Vagina (tissue), 2 donors: ENCODE results near the gene PPP1R3C. TPM values are rescaled to one million over a fixed set of nuclear protein-coding genes. Genes with fewer than 3 reads are reported as not detected.

ENCODE experiments used
- DNase-seq, 2 donors: peaks; one replicate each; pipeline ENCODE4 v3.0.0-alpha.2; 2017; ENCODE audit errors: extremely low spot score in 2 of 2
- H3K27ac ChIP-seq: fragments of 200-600 bp; sonication (generic); one replicate; pipeline ENCODE4 v1.5.1; 2019
- H3K27me3 ChIP-seq: fragments of 200-600 bp; sonication (generic); one replicate; pipeline ENCODE4 v1.5.1; 2019
- H3K36me3 ChIP-seq, 2 donors: fragments of 200-600 bp; sonication (generic); one replicate each; pipeline ENCODE4 v1.5.1; 2017 to 2019
- H3K4me1 ChIP-seq: fragments of 200-600 bp; sonication (generic); one replicate; pipeline ENCODE4 v1.5.1; 2019
- H3K4me3 ChIP-seq, 2 donors: fragments of 200-600 bp; sonication (generic); 1 replicate in 1 of 2; 2 replicates in 1 of 2; pipeline ENCODE4 v1.5.1; 2016 to 2019
- H3K9me3 ChIP-seq: fragments of 200-600 bp; sonication (generic); one replicate; pipeline ENCODE4 v1.5.1; 2019
- POLR2A ChIP-seq, 2 donors: fragments of 450-650 bp; IDR thresholded peaks; one replicate each; pipeline ENCODE4 v1.6.1; 2017; ENCODE audit warnings: antibody characterized with exemption in 2 of 2, mild to moderate bottlenecking in 2 of 2, moderate library complexity in 2 of 2
- POLR2AphosphoS5 ChIP-seq, 2 donors: sonication (generic); formaldehyde crosslinking; IDR thresholded peaks; one replicate each; pipeline ENCODE4 v1.9.0; 2017; ENCODE audit warnings: antibody characterized with exemption in 2 of 2, mild to moderate bottlenecking in 2 of 2, low read depth in 1 of 2; ENCODE audit not compliant: insufficient read depth in 1 of 2
- intact Hi-C: fragments of 100-400 bp; cut with DNase I; formaldehyde crosslinking; loops from one replicate; pipeline ENCODE4 v1.15.1; 2023
- total RNA-seq: library from RNA; depleted of rRNA; stranded (reverse); fragments of >200 nt; gene quantifications from one replicate; pipeline ENCODE4 v1.2.3, GENCODE V29; 2016
- TF ChIP-seq, protein P1 (sequence below), 3 experiments: fragments of 450-650 bp in 2 of 3; fragments of 200-600 bp in 1 of 3; sonication (generic) in 1 of 3; IDR thresholded peaks; one replicate each; pipeline ENCODE4 v1.5.1; 2017 to 2019; ENCODE audit warnings: antibody characterized with exemption in 3 of 3, mild to moderate bottlenecking in 2 of 3, moderate library complexity in 2 of 3

PPP1R3C gene
- total RNA-seq, result 26.3 TPM

DNA sequence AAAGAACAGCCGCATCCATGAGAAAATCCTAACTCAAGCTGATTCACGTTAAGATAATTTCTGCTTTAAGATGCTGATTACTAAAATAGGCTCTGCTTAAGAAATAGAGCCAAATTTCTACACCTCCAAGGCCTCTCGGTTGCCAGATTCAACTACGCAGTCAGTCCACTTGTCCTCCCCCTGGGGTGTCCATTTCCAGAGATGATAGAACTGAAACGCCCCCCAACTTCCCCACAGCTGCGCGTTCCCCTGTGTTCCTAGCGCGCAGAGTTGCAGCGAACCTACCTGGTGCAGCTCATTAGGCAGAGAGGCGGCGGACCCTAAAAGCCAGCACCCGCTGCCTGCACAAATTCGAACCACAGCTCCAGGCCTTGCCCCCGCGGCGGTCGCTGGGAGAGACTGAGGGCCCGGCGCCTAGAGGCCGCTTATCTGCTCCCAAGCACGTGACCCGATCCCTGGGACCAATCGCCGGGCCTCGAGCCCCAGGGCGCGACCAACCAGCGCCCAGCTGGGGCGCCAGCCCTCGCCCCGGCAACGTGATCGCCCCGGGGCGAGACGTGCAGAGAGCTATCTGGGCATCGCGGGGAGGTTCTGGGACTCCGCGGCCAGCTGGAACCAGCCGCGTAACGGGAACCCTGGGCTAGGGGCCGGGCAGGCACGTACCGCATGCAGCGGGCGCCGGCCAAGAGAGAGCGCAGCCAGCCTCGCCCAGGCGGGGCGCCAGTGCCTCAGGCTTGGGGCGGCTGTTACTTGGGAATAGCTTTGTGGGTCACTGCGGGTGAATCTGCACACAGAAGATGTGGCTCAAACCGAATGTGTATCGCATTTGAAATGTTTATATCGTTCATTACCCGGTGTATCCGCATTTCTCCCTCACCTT lies at the start of gene PPP1R3C:
PPP1R3C (minus strand) TSS at position 401 of the 880 bp plus-strand sequence; CDS start at position 299, 102 bp downstream.
- TF ChIP-seq POLR2A (IDR thresholded peaks at IDR 0.05), result peak in 1 of 2 donors; percentile 63
- TF ChIP-seq, protein P1, sequence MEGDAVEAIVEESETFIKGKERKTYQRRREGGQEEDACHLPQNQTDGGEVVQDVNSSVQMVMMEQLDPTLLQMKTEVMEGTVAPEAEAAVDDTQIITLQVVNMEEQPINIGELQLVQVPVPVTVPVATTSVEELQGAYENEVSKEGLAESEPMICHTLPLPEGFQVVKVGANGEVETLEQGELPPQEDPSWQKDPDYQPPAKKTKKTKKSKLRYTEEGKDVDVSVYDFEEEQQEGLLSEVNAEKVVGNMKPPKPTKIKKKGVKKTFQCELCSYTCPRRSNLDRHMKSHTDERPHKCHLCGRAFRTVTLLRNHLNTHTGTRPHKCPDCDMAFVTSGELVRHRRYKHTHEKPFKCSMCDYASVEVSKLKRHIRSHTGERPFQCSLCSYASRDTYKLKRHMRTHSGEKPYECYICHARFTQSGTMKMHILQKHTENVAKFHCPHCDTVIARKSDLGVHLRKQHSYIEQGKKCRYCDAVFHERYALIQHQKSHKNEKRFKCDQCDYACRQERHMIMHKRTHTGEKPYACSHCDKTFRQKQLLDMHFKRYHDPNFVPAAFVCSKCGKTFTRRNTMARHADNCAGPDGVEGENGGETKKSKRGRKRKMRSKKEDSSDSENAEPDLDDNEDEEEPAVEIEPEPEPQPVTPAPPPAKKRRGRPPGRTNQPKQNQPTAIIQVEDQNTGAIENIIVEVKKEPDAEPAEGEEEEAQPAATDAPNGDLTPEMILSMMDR (IDR thresholded peaks at IDR 0.05), result peak in 2 of 3 experiments; percentile 7 to 20
- TF ChIP-seq POLR2AphosphoS5 (IDR thresholded peaks at IDR 0.05; ENCODE audit: insufficient read depth in 1 of 2, low read depth in 1 of 2), result peak; percentile 51 to 92
- Histone ChIP-seq H3K4me3 (peak within 1 kb of the TSS; percentile 65 to 66), H3K36me3 (peaks cover 0 to 13% of the 10 kb centered on the region in 2 donors), H3K4me1 (peaks cover 28% of the 10 kb centered on the region), H3K9me3 (no peaks in the 10 kb centered on the region), H3K27ac (peak within 1 kb of the TSS; percentile 85), H3K27me3 (no peaks in the 10 kb centered on the region)
- intact Hi-C loops, result loop anchor here (10.0 kb wide), 1 partner anchor 138 kb away; no protein-coding TSS in a partner anchor
- DNase-seq, result no peak

GRCh38 chr10:91681361-91682276 lies 48.7 kb upstream of the PPP1R3C start:
- TF ChIP-seq POLR2AphosphoS5 (IDR thresholded peaks at IDR 0.05; ENCODE audit: insufficient read depth in 1 of 2, low read depth in 1 of 2) (no peak), POLR2A (IDR thresholded peaks at IDR 0.05) (no peak)
- TF ChIP-seq, protein P1 (IDR thresholded peaks at IDR 0.05), result no peak
- H3K4me1 ChIP-seq, result no peaks in the 10 kb centered on the region
- no peak overlapping the region for H3K4me3 ChIP-seq
- H3K36me3 ChIP-seq, result no peaks in the 10 kb centered on the region
- H3K27ac ChIP-seq, result no peak overlapping the region
- no peak for DNase-seq
- H3K27me3 ChIP-seq, result no peaks in the 10 kb centered on the region
- no peaks in the 10 kb centered on the region for H3K9me3 ChIP-seq
- intact Hi-C loops, result no loop called here

DNA sequence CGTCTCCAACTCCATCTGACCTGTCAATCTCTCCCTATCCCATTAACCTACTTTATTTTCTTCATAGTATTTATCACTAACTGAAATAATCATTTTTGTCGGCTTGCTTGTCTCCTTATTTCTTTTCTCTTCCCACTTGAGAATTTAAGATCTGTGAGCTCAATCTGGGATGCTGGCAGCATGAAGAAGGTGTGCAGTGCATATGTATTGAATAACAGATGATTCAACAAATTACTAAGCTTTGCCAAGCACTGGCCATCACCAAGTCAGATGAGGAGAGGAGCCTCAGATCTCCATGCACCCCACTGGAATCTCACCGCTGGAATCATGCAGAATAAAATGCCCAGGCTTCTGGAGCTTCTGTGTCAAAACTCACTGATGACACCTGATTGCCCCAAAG lies 47.6 kb upstream of the PPP1R3C start:
- Histone ChIP-seq H3K4me3 (no peak overlapping the region), H3K27ac (no peak overlapping the region), H3K4me1 (no peaks in the 10 kb centered on the region), H3K27me3 (no peaks in the 10 kb centered on the region), H3K36me3 (no peaks in the 10 kb centered on the region), H3K9me3 (no peaks in the 10 kb centered on the region)
- TF ChIP-seq POLR2A (IDR thresholded peaks at IDR 0.05) (no peak), POLR2AphosphoS5 (IDR thresholded peaks at IDR 0.05; ENCODE audit: insufficient read depth in 1 of 2, low read depth in 1 of 2) (no peak)
- TF ChIP-seq, protein P1 (IDR thresholded peaks at IDR 0.05), result no peak
- DNase-seq, result no peak
- intact Hi-C loops, result no loop called here

DNA sequence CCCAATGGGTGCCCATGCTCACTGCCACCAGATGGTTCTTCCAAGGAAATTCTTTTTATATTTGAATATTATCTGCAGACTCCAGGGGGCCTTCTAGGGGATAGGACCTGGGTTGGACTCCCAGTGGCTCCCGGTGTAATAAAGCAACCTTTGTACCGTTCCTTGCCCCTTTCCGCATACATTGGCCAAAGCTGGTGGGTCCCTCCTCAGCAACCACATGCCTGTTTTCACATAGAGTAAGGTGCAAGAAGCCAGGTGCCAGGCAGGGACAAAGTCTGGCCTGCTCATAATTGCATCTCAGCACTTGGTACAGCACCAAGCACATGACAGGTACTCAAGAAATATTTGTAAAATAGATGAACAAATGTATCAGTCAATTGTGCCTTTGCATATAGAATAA lies 46.4 kb upstream of the PPP1R3C start:
- Histone ChIP-seq H3K4me1 (no peaks in the 10 kb centered on the region), H3K9me3 (no peaks in the 10 kb centered on the region), H3K27ac (no peak overlapping the region), H3K4me3 (no peak overlapping the region), H3K27me3 (no peaks in the 10 kb centered on the region), H3K36me3 (no peaks in the 10 kb centered on the region)
- TF ChIP-seq POLR2A (IDR thresholded peaks at IDR 0.05), result no peak
- TF ChIP-seq, protein P1 (IDR thresholded peaks at IDR 0.05), result no peak
- no peak for TF ChIP-seq POLR2AphosphoS5 (IDR thresholded peaks at IDR 0.05; ENCODE audit: insufficient read depth in 1 of 2, low read depth in 1 of 2)
- no peak for DNase-seq
- intact Hi-C loops, result no loop called here
